GM18520 (cell line): Measurements from ENCODE around the gene CCP110.
"Not testable (repeated sequence)": the region's sequence is repeated elsewhere in the genome, so short reads cannot be mapped to it uniquely, and the experiment has no call there.

Experiments used
- ATAC-seq: cut with Tn5 transposase; IDR thresholded peaks from one replicate; pipeline ENCODE4 v1.9.1; 2021; ENCODE audit not compliant: unreplicated experiment

Gene CCP110

DNA sequence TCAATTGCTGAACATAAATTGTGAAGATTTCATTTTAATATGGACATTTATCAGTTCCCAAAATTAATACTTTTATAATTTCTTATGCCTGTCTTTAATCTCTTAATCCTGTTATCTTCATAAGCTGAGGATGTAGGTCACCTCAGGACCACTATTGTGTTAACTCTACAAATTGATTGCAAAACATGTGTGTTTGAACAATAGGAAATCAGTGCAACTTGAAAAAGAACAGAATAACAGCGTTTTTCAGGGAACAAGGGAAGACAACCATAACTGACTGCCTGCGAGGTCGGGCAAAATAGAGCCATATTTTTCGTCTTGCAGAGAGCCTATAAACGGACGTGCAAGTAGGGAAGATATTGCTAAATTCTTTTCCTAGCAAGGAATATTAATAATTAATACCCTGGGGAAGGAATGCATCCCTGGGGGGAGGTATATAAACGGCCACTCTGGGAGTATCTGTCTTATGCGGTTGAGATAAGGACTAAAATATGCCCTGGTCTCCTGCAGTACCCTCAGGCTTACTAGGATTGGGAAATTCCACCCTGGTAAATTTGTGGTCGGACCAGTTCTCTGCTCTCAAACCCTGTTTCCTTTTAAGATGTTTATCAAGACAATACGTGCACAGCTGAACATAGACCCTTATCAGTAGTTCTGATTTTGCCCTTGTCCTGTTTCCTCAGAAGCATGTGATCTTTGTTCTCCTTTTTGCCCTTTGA lies 19.7 kb downstream of the CCP110 start:
- not testable (repeated sequence) for ATAC-seq

GRCh38 chr16:19548144-19548543 lies 24.4 kb downstream of the CCP110 start:
- no peak for ATAC-seq

DNA sequence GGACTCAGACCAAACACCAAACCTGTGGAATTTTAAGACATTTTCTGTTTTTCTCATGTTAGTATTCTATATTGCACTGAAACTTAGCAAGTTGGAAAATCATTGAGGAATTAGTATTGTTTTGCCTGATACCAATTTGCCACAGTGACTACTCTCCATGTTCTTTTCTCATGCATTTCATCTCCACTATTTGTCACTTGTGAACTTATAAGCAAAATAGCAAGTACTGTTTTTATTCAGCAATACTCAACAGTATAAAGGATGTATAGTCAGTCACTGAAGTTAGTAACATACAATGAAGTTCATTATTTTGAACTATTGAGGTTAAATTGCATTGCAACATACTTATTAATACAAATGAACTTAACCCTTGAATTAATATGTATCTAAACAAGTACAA lies 25.9 kb downstream of the CCP110 start:
- no peak for ATAC-seq

GRCh38 chr16:19555186-19555937 lies 31.6 kb downstream of the CCP110 start, which contains the start of gene VPS35L:
VPS35L (plus strand) TSS chr16:19555703; CDS start chr16:19555730, 27 bp downstream.
- peak; percentile 91 for ATAC-seq

GRCh38 chr16:19555938-19556771 lies 32.4 kb downstream of the CCP110 start:
- ATAC-seq = no peak

DNA sequence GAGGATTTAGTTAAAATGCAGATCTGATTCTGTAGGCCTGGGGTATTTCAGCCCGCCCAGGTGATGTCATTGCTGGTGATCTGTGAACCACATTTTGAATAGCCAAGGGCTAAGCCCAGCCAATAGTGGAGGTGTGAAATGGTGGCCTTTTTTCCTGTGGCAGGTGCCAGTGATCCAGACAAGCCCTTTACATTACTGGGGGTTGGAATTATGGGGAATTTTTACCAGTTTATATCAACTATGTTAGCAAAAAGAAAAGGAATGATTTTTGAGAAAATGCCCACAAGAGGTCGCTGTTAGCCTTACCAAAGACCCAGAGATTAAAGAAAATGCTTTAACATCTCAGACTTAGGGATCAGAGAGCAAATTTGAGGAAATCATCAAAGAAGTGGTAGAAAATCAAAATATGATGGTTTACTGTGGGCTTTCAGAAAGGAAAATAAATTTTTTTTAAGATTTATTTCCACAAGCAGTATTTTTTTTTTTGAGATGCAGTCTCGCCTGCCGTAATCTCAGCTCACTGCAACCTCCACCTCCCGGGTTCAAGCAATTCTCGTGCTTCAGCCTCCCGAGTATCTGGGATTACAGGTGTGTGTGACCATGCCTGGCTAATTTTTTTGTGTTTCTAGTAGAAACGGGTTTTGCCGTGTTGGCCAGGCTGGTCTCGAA lies 35.6 kb downstream of the CCP110 start:
- ATAC-seq = no peak

DNA sequence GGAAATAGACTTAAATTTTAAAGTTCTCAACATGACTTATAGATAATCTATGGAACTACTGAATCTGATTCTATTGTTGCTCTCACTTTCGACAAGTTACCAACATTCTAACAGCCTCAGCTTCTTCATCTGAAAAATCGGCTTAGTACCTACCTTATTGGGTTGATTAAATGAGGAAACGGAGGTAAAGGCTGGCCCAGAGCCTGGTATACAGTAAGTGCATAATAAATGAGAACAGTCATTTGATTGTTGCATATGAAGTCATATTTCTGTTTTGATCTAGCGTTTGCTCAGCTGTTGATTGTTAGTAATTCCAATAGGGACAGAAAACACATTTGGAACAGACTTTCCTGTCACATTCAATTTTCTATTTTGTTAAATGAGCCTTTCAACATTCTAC lies 36.3 kb downstream of the CCP110 start:
- ATAC-seq = no peak

DNA sequence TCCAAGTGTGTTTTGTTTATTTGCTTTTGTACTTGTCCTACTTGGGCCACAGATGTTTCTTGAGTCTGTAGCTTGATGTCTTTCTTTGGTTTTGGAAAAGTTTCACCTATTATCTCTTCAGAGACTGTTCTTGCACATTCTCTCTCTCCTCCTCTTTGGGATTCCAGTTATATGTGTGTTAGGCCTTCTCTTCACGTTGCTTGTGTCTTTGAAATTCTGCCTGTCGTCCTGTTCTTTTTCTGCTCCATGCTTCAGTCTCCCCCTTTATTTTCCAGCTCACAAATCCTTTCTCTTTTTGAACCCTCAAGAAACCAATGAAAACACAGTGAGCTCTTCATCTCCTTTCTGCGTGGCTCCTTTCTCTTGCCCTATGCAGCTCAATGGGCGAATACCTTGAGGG lies 39.6 kb downstream of the CCP110 start:
- ATAC-seq = no peak

- ATAC-seq = no peak
These were observed 42.6 kb downstream of the CCP110 start for GRCh38 chr16:19566362-19566761.

- ATAC-seq = no peak
These were observed 43.8 kb downstream of the CCP110 start for GRCh38 chr16:19567560-19567959.

DNA sequence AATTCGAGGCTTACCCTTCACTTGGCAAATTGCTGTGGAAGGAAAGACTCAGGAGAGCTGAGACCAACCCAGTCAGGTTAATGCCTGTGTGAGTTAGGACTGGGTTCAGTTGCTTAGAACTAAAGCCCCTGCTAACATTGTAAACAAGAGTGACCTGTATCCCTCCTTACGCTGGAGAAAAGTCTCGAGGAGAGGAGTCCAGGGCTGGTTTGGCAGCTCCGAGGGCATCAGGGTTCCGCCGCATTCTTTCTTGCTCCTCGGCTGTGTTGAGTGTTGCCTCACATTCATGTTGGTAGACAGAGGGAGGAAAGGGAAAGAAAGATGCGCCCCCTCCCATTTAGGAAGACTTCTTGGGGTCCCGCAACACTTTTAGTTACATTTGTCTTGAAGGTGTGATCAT lies 50.3 kb downstream of the CCP110 start:
- no peak for ATAC-seq

- ATAC-seq = no peak
These were observed 50.9 kb downstream of the CCP110 start for GRCh38 chr16:19574615-19575014.

DNA sequence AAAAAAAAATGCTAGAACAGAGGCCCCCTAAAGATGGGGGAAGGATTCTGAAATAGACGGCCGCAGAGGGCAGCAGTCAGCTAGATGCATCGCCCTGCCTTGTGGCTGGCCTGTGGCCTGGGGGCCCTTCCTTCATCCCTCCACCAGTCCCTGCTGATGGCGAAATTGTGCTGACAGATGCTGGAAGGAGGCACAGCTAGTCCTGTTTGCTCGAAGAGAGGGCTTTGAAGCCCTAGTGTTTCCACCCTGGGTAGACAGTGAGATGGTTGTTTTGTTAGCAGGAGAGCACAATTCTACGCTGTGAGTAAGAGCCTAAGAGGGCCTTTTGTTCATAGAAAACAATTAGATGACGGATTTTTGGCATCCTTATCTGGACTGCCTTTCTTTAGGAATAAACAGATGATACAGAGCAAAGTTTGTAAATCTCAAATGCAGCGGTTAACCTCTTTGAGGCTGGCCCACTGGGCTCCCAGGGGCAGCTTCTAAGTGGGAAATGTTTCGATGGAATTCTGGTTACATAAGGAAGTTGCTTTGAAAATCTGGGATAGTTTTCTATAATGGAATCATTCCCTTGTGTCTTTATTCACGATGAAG lies 54.7 kb downstream of the CCP110 start:
- no peak for ATAC-seq

DNA sequence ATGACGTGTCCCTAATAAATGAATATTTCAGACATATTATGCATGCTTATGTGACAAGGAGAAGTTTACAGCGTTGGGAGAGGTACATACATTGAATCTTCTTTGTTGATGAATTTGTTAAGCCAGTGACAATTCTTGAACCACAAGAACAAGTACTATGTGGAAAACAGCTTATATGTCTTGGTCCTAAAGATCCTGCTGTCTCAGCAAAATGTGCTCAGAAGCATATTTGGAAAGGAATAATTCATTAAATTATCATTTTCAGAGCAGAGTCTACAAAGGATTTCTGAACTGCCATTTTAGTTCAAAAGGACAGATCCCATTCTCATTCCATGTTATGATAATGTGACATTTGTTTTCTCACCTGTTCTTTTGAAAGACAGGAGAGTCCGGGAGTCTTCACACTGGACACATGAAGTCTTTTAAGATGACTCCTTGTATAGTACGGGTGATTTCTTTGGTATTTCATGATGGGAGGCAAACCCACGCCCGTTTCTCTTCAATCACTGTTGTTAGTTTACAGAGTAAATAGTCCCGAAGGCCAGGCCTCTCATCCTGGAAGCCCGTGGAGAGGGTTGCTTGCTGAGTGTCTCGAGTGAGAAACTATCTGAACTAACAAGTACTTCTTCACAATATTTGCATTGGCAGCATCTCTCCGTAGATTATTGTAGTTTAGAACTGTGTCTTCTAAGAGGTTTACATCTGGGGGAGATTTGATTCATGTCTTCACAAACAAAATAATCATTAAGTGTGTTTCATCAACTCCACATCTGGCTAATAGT lies 58.5 kb downstream of the CCP110 start:
- ATAC-seq = no peak

DNA sequence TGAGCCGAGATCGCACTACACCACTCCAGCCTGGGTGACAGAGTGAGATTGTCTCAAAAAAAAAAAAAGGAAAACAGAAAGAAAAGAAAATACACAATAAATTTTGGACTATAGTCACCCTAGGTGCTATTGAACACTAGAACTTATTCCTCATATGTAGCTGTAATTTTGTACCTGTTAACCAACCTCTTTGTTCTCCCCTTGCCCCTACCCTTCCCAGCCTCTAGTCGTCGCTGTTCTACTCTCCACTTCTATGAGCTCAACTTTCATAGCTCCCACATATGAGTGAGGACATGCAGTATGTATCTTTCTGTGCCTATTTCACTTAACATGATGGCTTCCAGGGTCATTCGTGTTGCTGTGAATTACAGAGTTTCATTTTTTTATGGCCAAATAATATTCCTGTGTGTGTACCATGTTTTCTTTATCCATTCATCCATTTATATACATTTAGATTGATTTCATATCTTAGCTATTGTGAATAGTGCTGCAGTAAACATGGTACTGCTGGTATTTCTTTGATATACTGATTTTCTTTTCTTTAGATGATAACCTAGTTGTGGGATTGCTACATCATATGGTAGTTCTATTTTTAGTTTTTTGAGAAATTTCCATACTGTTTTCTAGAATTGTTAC lies 60.0 kb downstream of the CCP110 start:
- ATAC-seq = no peak

GRCh38 chr16:19588661-19589060 lies 64.9 kb downstream of the CCP110 start:
- no peak for ATAC-seq

DNA sequence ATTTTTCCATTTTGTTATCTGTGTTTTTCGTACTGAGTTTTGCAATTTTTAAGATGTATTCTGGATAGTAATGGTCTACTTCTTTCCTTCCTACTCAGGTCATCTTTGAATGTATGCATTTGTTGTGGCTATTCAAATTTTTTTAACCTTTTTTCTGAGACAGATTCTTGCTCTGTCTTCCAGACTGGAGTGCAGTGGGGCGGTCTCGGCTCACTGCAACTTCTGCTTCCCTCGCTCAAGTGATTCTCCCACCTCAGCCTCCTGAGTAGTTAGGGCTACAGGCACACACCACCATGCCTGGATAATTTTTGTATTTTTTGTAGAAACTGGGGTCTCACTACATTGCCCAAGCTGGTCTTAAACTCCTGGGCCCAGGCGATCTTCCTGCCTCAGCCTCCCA lies 65.4 kb downstream of the CCP110 start:
- no peak for ATAC-seq

DNA sequence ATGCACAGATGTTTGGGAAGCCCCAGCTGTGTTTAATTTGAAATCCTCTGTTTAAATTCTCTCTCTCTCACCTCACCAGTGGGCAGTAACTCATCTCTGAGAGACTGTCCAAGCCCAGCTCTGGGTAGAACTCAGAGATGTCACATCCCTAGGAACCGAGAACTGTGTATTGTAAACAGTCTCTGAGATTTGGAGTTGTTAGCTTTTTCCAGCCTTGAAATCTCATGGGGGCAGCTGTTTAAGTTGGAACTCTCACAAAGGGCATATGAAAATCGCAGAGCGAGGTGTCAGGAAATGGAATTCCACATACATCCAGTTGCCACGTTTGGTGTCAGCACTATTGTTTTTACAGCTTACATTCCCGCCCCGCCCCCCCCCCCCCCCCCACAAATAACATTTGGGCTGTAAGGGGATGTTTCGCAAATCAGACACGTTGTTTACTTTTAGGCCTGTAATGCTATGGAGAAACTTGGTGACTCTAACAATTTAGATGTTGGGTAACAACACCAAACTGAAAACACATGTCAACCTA lies 66.1 kb downstream of the CCP110 start:
- ATAC-seq = no peak
